Upper lobe of left lung (tissue), 6 donors: Measurements from ENCODE around the gene DNAH9. TPM values are rescaled to one million over a fixed set of nuclear protein-coding genes. Genes with fewer than 3 reads are reported as not detected.

ENCODE experiments used
- ATAC-seq, 2 donors: fragments of 200-7000 bp; cut with Tn5 transposase; one replicate each; pipeline ENCODE4 v1.9.1; 2022; ENCODE audit warnings: mild to moderate bottlenecking in 2 of 2, moderate library complexity in 2 of 2; ENCODE audit not compliant: low FRiP score in 2 of 2
- DNase-seq, 2 donors: peaks; one replicate each; pipeline ENCODE4 v3.0.0-alpha.2; 2019 to 2020
- H3K27ac ChIP-seq, 4 donors: fragments of 200-600 bp; sonication (generic); one replicate each; pipeline ENCODE4 v1.5.1; 2016 to 2019
- H3K27me3 ChIP-seq, 4 donors: fragments of 200-600 bp; sonication (generic); one replicate each; pipeline ENCODE4 v1.5.1; 2017 to 2019
- H3K36me3 ChIP-seq, 4 donors: fragments of 200-600 bp; sonication (generic); one replicate each; pipeline ENCODE4 v1.5.1; 2016 to 2019
- H3K4me1 ChIP-seq, 4 donors: fragments of 200-600 bp; sonication (generic); one replicate each; pipeline ENCODE4 v1.5.1; 2018 to 2019
- H3K4me3 ChIP-seq, 4 donors: fragments of 200-600 bp; sonication (generic); one replicate each; pipeline ENCODE4 v1.5.1; 2017 to 2019; ENCODE audit warnings: mild to moderate bottlenecking in 2 of 4, moderate library complexity in 1 of 4
- H3K9me3 ChIP-seq, 4 donors: fragments of 200-600 bp; sonication (generic); one replicate each; pipeline ENCODE4 v1.5.1; 2018 to 2019
- CTCF ChIP-seq, 6 experiments: fragments of 450-650 bp in 4 of 6; fragments of 200-600 bp in 2 of 6; sonication (generic) in 2 of 6; IDR thresholded peaks; one replicate each; pipeline ENCODE4 v1.5.1; 2016 to 2019; ENCODE audit warnings: antibody characterized with exemption in 6 of 6
- EP300 ChIP-seq, 4 donors: sonication (generic); formaldehyde crosslinking; IDR thresholded peaks; one replicate each; pipeline ENCODE4 v1.5.1; 2017; ENCODE audit warnings: antibody characterized with exemption in 4 of 4, control low read depth in 2 of 4
- POLR2A ChIP-seq, 4 donors: fragments of 450-650 bp; IDR thresholded peaks; one replicate each; pipeline ENCODE4 v1.5.1; 2016 to 2017; ENCODE audit warnings: antibody characterized with exemption in 4 of 4, mild to moderate bottlenecking in 2 of 4
- POLR2AphosphoS5 ChIP-seq, 2 donors: sonication (generic); formaldehyde crosslinking; IDR thresholded peaks; one replicate each; pipeline ENCODE4 v1.5.1; 2017; ENCODE audit warnings: antibody characterized with exemption in 2 of 2
- WGBS, 2 donors: methylation state at CpG; one replicate each; pipeline ENCODE4 v1.1.5; 2017 to 2018; 5-methylcytosine and 5-hydroxymethylcytosine counted together
- total RNA-seq, 6 donors: library from RNA; depleted of rRNA in 4 of 6; stranded (reverse); fragments of >200 nt in 4 of 6; gene quantifications; one replicate each; pipeline versions ENCODE4 v1.1.0 to v1.2.1, GENCODE V29; 2016 to 2021
- donor health status: DM: no; HTN: no; CAD: no; lungs with moderate emphysema.
- donor health status: DM: no; HTN: yes; CAD: no; lungs with severe emphysema.

Gene DNAH9
- total RNA-seq, 6 donors from 2014 or later: 0.92 to 42.6 (median 14.8) TPM

DNA sequence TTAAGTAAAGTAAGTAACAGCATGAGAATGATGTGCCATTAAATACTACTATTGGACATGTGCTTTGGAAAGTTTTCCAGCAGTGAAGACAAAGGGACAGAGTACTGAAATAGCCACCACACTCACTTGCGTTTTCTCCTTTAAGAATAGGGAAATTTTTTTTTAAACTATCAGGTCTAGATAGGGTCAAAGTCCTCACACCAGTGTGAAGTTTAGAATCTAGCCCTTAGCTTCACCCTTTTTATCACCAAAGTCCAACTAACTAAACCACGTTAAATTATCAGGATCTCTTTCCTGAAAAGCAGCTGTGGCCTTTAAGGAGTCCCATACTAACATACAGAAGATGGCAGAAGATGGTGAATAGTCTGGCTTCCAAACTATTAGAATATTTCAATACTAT is 218.1 kb downstream of the DNAH9 start:
- 72 to 73% methylated on average over 2 of the region's 2 CpGs for WGBS, 2 donors
- H3K9me3 ChIP-seq: no peaks in the 10 kb centered on the region
- ATAC-seq: no peak
- TF ChIP-seq POLR2A (IDR thresholded peaks at IDR 0.05) (no peak), EP300 (IDR thresholded peaks at IDR 0.05) (no peak), POLR2AphosphoS5 (IDR thresholded peaks at IDR 0.05) (no peak), CTCF (IDR thresholded peaks at IDR 0.05) (no peak)
- no peaks in the 10 kb centered on the region for H3K4me1 ChIP-seq
- H3K36me3 ChIP-seq: no peaks in the 10 kb centered on the region
- DNase-seq: no peak
- no peak overlapping the region for H3K4me3 ChIP-seq
- H3K27me3 ChIP-seq: no peaks in the 10 kb centered on the region
- no peak overlapping the region for H3K27ac ChIP-seq

DNA sequence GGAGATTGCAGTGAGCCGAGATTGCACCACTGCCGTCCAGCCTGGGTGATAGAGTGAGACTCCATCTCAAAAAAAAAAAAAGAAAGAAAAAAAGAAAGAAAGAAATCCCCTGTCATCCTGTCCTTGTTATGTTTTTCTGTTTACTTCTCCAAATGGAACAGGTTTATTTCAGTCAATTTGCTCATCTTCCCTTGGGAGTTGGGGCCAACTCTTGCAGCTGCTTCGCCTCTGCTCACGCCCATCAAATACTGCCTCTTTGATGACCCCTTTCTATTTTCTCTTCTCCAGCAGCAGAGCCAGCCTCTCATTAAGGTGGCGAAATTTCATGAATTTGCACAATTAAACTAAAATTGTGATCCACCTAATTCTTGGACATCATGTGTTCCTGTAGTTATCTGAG is 225.6 kb downstream of the DNAH9 start:
- no peaks in the 10 kb centered on the region for H3K9me3 ChIP-seq

DNA sequence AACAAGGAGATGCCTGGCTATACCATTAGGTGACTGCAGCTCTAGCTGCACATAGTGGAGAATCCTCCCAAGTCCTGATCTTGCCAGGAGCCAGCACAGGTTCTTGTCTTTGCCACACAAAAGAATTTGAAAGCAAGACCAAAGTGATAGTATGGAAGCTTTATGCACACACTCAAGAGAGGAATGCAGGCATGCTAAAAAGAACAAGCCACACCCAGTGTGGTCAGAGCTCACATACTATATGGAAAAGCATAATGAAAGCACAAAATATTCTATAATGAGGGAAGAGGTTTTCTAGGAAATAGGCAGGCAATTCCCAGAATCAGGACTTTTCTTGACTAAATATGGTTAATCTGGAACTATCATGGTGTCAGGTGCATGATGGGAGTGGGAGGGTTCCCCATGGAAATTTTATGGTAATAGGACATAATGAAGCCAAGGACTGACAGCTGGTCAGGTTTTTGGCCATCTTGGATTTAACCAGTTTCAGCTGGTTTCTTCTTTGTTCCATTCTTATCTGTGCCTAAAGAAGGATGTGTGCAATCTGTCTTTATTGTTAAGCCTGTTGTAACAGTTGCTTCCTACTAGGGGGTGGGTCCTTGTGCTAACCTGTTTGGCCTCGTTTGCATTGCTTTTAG is 227.4 kb downstream of the DNAH9 start:
- no peaks in the 10 kb centered on the region for H3K9me3 ChIP-seq
- TF ChIP-seq EP300 (IDR thresholded peaks at IDR 0.05): no peak
- TF ChIP-seq POLR2AphosphoS5 (IDR thresholded peaks at IDR 0.05): no peak
- no peak for TF ChIP-seq CTCF (IDR thresholded peaks at IDR 0.05)
- no peak for TF ChIP-seq POLR2A (IDR thresholded peaks at IDR 0.05)
- H3K27ac ChIP-seq: no peak overlapping the region
- no peak for DNase-seq
- H3K27me3 ChIP-seq: no peaks in the 10 kb centered on the region
- no peaks in the 10 kb centered on the region for H3K4me1 ChIP-seq
- WGBS, 2 donors: 44 to 47% methylated on average over 1 of the region's 1 CpG
- no peaks in the 10 kb centered on the region for H3K36me3 ChIP-seq
- no peak for ATAC-seq
- H3K4me3 ChIP-seq: no peak overlapping the region

More for the DNA sequence above, 225.6 kb downstream of the DNAH9 start:
- H3K4me3 ChIP-seq: no peak overlapping the region
- no peak for DNase-seq
- H3K36me3 ChIP-seq: no peaks in the 10 kb centered on the region
- peak in 1 of 2 donors; percentile 17 for ATAC-seq
- H3K27me3 ChIP-seq: no peaks in the 10 kb centered on the region
- no peak for TF ChIP-seq POLR2AphosphoS5 (IDR thresholded peaks at IDR 0.05)
- no peak for TF ChIP-seq CTCF (IDR thresholded peaks at IDR 0.05)
- no peak for TF ChIP-seq POLR2A (IDR thresholded peaks at IDR 0.05)
- no peak for TF ChIP-seq EP300 (IDR thresholded peaks at IDR 0.05)
- H3K27ac ChIP-seq: no peak overlapping the region
- no peaks in the 10 kb centered on the region for H3K4me1 ChIP-seq
- WGBS, 2 donors: 62 to 82% methylated on average over 5 of the region's 5 CpGs

DNA sequence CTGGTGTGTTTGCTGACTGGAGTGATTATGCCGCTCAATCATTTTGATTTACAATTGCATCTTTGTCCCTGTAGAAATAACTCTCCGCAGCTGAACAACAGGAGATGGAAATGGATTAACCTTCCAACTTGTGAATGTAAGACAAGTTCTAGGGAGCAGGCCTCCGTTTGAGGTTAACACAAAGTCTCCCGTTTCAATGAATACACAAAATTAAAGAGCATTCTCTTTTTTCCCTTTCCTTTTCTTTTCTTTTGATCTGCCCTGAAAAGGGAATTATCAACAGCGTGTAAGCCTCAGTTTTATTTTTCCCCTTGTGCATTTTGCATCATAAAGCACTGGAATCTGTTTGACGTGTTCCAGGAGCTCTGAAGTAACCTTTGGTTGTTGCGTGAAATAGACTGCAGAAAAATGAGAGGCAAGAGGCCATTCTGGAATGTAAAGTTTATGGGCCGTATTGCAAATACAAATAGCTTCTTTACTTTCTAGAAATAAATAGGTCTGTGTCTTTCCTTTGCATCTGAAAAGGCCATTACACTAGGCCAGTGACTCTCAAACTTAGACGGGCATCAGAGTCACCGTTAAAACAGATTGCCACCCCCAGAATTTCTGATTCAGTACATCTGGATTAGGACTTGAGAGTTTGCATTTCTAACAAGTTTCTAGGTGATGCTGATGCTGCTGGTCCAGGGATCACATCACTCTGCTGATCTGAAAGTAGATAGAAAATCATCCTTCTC is 234.3 kb downstream of the DNAH9 start:
- Histone ChIP-seq H3K9me3 (no peaks in the 10 kb centered on the region), H3K27me3 (no peaks in the 10 kb centered on the region), H3K27ac (no peak overlapping the region), H3K4me3 (no peak overlapping the region), H3K36me3 (no peaks in the 10 kb centered on the region), H3K4me1 (no peaks in the 10 kb centered on the region)
- 77 to 82% methylated on average over 10 of the region's 10 CpGs for WGBS, 2 donors
- no peak for ATAC-seq
- no peak for DNase-seq
- no peak for TF ChIP-seq POLR2AphosphoS5 (IDR thresholded peaks at IDR 0.05)
- TF ChIP-seq POLR2A (IDR thresholded peaks at IDR 0.05): no peak
- TF ChIP-seq EP300 (IDR thresholded peaks at IDR 0.05): no peak
- TF ChIP-seq CTCF (IDR thresholded peaks at IDR 0.05): no peak
